GM18508 (cell line): ENCODE data around the gene CLIC6.

Source experiments
- ATAC-seq: cut with Tn5 transposase; IDR thresholded peaks from one replicate; pipeline ENCODE4 v1.9.1; 2021; ENCODE audit warnings: moderate number of reproducible peaks; ENCODE audit not compliant: insufficient read depth, unreplicated experiment

CLIC6 gene

DNA sequence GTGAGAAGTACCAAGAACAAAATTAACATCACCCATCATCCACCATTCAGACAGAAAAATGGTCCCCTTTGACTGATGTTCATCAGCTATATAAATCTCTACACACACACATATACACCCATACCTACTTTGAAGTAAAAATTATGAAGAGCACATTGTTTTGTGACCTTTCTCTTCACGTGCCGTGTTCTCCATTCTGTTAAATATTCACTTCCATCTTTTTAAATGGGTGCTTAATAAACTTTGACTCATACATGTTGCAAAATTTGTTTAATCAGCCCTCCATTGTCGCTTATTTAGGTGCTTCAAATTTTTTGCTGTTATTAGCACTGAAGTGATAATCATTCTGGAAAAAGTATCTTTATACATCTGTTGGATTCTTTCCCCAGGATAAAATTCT, 80.1 kb downstream of the CLIC6 start:
- no peak for ATAC-seq

DNA sequence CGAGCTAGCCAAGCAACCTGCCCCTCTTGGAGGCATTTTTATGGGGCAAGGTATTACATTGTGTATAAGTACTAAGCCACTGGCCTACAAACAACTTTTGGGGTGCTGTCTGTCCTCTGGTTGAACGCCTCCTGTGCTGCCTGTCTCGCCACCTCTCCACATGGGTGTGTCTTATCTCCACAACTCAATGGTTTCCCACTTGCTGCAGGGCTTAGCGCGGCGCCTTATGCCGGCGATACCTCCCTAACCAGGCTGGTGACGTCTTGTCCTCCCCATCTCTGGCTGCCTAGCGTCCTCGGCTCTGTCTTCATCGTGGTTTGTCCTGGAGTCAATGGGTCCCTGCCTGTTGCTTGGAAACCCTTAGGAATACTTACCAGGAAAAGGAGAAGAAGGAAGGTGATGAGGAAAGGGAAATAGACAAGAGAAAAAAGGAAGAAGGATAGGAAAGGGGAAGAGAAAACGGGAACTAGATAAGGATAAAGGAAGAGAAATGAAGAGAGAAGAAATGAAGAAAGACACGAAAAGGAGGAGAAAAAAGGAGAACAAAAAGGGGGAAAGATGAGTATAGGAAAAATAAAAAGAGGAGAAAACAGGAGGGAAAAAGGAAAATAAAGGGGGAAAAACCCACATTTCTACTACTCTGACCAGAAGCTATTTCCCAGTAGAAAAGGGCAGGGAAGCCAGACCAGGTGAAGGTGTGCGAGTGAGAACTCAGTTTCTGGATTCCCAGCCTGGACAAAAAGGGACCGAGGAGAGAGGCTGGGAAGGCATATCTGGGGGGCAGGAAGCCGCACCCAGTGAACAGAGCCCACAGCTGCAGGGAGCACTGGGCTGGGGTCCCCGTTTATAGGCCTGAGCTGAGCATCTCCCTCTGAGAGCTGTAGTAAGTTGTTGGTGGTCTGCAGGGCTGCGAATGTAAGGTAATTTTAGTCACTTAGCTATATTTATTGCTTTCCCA, 86.2 kb downstream of the CLIC6 start:
- ATAC-seq: no peak

DNA sequence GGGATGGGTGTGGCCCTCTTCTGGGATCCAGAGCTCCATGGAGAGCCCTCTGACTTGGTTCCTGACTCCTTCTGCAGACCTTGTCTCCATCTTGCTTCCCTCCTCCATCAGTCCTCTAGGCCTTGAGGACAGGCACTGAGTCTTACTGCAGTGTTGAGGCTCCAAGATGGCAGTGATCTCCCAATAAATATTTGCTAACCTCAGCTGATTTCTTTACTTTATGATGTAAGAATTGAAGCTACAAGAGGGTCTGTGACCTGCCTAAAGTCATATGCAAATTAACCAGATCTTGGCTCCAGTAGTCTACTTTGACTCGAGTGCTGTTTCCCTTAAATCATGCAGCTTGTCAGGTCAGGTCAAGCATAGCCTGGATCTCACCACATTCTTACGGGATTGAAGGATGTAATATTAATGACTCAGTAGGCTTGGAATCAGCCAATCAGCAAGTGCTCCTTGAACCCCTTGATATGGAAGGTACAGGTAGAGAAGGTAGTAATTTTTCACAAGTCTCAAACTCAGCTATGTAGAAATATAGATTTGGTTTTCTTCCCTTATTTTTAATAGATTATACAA, 93.0 kb downstream of the CLIC6 start:
- no peak for ATAC-seq

DNA sequence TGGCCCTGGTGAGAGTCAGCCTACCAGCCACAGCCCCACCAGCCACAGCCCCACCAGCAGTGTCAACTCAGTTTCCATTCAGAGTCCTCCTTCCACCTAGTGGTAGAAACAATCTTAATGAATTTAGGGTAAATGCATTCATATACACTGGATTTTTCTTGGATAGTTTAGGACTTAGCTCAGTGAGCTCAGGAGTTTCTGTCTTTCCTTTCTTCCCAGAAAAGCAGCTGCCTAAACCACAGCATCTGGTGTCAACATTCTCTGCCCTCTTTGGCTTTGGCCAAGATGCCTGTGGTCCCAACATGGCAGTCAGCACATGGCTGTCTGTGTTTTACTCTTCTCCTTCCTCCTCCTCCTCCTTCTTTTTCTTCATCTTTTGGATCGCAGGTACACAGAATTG, 94.0 kb downstream of the CLIC6 start:
- no peak for ATAC-seq

DNA sequence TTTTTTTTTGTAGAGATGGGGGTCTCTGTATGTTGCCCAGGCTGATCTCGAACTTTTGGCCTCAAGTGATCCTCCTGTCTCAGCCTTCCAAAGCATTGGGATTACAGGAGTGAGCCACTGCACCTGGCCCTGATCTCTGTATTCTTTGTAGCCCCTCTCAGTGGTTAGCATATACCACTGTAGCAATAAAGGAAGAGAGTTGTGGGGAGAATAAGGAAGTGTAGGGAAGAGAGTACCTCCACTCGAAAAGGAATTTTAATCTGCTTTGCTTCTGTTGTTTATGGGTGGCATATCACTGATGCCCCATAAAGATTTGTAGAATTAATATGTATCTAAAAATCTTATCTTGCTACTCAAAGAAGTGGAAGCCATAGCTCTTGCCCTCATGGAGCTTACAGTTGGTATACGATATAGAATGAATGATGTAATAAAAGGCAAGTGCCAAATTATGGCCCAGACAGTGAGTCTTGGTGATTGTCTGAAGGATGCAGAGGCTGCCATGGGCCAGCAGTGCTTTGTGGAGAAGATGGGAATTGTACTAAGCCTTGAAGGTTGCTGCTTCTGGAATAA, 96.0 kb downstream of the CLIC6 start:
- no peak for ATAC-seq

DNA sequence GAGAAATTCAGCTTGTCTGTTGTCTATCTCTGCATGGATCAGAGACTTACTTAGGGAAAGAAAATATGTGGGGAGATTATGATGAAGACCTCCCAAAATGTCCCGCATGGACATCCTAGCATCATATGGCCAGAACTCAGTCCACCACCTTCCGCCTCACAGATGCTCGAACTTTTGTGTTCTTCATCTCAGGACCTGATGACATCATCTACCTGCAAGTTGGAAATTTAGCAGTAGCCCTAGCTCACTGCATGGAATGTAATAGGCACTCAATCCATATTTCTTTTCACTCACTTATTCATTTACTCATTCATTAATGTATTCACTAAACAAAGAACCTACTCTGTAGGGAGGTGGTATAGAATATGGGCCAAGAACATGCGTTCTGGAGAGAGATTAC, 96.8 kb downstream of the CLIC6 start:
- no peak for ATAC-seq

DNA sequence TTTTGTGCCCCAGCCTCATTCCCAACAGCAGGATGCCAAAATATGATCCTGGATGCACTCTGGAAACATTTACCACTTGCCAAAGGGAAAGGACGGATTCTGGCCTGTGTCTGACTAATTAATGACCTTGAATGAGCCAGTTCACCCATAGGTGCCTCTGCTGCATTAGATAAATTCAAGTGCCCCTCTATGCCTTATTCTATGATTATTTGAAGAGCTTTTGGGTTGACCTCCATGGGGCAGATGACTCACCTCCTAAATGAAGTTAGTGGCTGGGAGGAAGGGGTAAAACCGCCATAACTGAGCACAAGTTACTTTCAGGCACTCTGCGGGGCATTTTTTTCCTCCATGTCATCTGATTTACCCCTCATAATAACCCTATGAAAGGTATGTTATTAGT, 98.1 kb downstream of the CLIC6 start:
- no peak for ATAC-seq
